ENCODE results near the gene EHMT1.
"Not testable (repeated sequence)": the region's sequence is repeated elsewhere in the genome, so short reads cannot be mapped to it uniquely, and the experiment has no call there.

EHMT1 gene

GRCh38 chr9:137615387-137615871, 3.4 kb upstream of the EHMT1 start:
- Histone ChIP-seq H3K4me1 (ENCODE audit: control insufficient read depth, insufficient read depth, low read length, unreplicated experiment) (peaks cover 33% of the 10 kb centered on the region), H3K27ac (ENCODE audit: low read depth, low read length) (no peak overlapping the region), H3K4me3 (ENCODE audit: low read depth, low read length) (no peak overlapping the region), H3K27me3 (ENCODE audit: insufficient read depth, low read length) (no peaks in the 10 kb centered on the region), H2AFZ (ENCODE audit: low read length, unreplicated experiment) (no peak overlapping the region), H3K79me2 (ENCODE audit: control insufficient read depth, insufficient read depth, low read length, unreplicated experiment) (peaks cover 34% of the 10 kb centered on the region), H3K36me3 (ENCODE audit: insufficient read depth, low read length) (0 out of 2 replicates have a peak, but pooled peaks cover 7% of the 10 kb centered on the region)

DNA sequence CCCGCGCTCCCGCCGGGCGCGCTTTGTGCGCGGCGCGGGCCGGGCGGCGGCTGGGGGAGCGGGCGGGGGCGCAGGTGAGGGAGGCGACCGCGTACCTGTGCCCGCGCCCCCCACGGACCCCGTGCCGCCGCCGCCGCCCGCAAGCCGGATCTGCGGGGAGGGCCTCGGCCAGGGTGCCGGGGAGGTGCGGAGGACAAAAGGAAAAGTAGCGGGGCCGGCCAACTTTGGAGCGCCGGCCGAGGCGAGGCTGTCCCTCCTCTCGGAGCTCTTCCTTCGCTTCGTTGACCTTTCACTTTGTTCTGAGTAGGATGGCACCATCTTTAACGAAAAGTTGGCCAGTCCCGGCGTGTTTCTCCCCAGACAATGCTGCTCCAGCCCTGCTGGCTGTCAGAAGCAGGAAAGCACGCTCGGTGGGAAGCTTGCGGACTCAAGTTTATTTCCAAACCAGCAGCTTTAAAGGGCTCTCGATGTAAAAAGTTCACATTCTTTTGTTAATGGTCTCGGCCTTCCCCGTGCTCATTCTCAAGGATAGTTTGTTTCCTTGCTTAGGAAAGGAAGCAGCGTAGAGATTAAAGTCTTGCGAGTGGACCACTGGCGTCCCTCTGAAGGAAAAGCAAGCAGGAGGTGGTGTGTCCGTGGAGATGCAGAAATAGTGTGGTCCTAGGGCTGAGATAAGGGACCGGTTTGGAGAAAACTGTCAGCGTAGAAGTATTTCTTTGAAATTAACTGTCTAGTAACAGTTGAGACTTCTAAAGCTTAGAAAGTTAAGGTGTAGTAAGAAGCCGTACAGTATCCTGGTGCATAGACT, 639 bp downstream of the EHMT1 start:
- peak overlapping the region; percentile 86 for H3K4me3 ChIP-seq (ENCODE audit: low read depth, low read length)
- peaks cover 22% of the 10 kb centered on the region for H3K4me1 ChIP-seq (ENCODE audit: control insufficient read depth, insufficient read depth, low read length, unreplicated experiment)
- peak overlapping the region; percentile 43 for H3K27ac ChIP-seq (ENCODE audit: low read depth, low read length)
- peaks cover 71% of the 10 kb centered on the region for H3K79me2 ChIP-seq (ENCODE audit: control insufficient read depth, insufficient read depth, low read length, unreplicated experiment)
- 0 out of 2 replicates have a peak, but pooled peaks cover 4% of the 10 kb centered on the region for H3K36me3 ChIP-seq (ENCODE audit: insufficient read depth, low read length)
- H2AFZ ChIP-seq (ENCODE audit: low read length, unreplicated experiment) = peak overlapping the region; percentile 19
- H3K27me3 ChIP-seq (ENCODE audit: insufficient read depth, low read length) = no peaks in the 10 kb centered on the region

GRCh38 chr9:137620048-137620405, 1.2 kb downstream of the EHMT1 start:
- Histone ChIP-seq H2AFZ (ENCODE audit: low read length, unreplicated experiment) (no peak overlapping the region), H3K36me3 (ENCODE audit: insufficient read depth, low read length) (0 out of 2 replicates have a peak, but pooled peaks cover 4% of the 10 kb centered on the region), H3K27me3 (ENCODE audit: insufficient read depth, low read length) (no peaks in the 10 kb centered on the region), H3K4me3 (ENCODE audit: low read depth, low read length) (peak overlapping the region; percentile 86), H3K4me1 (ENCODE audit: control insufficient read depth, insufficient read depth, low read length, unreplicated experiment) (peaks cover 22% of the 10 kb centered on the region), H3K27ac (ENCODE audit: low read depth, low read length) (peak overlapping the region; percentile 43; the same call in 1 of the 2 replicates), H3K79me2 (ENCODE audit: control insufficient read depth, insufficient read depth, low read length, unreplicated experiment) (peaks cover 77% of the 10 kb centered on the region)

- Histone ChIP-seq H3K4me1 (ENCODE audit: control insufficient read depth, insufficient read depth, low read length, unreplicated experiment) (peaks cover 22% of the 10 kb centered on the region), H3K79me2 (ENCODE audit: control insufficient read depth, insufficient read depth, low read length, unreplicated experiment) (peaks cover 82% of the 10 kb centered on the region), H3K27me3 (ENCODE audit: insufficient read depth, low read length) (no peaks in the 10 kb centered on the region), H2AFZ (ENCODE audit: low read length, unreplicated experiment) (no peak overlapping the region), H3K4me3 (ENCODE audit: low read depth, low read length) (peak overlapping the region; percentile 86), H3K36me3 (ENCODE audit: insufficient read depth, low read length) (0 out of 2 replicates have a peak, but pooled peaks cover 4% of the 10 kb centered on the region), H3K27ac (ENCODE audit: low read depth, low read length) (no peak overlapping the region)
Measured at GRCh38 chr9:137620581-137620980, 1.8 kb downstream of the EHMT1 start.

- H3K27ac ChIP-seq (ENCODE audit: low read depth, low read length) = no peak overlapping the region
- H3K4me1 ChIP-seq (ENCODE audit: control insufficient read depth, insufficient read depth, low read length, unreplicated experiment) = peaks cover 22% of the 10 kb centered on the region
- no peaks in the 10 kb centered on the region for H3K27me3 ChIP-seq (ENCODE audit: insufficient read depth, low read length)
- H2AFZ ChIP-seq (ENCODE audit: low read length, unreplicated experiment) = no peak overlapping the region
- H3K4me3 ChIP-seq (ENCODE audit: low read depth, low read length) = peak overlapping the region; percentile 86
- peaks cover 84% of the 10 kb centered on the region for H3K79me2 ChIP-seq (ENCODE audit: control insufficient read depth, insufficient read depth, low read length, unreplicated experiment)
- 0 out of 2 replicates have a peak, but pooled peaks cover 4% of the 10 kb centered on the region for H3K36me3 ChIP-seq (ENCODE audit: insufficient read depth, low read length)
Measured at GRCh38 chr9:137621131-137621757, 2.4 kb downstream of the EHMT1 start.

DNA sequence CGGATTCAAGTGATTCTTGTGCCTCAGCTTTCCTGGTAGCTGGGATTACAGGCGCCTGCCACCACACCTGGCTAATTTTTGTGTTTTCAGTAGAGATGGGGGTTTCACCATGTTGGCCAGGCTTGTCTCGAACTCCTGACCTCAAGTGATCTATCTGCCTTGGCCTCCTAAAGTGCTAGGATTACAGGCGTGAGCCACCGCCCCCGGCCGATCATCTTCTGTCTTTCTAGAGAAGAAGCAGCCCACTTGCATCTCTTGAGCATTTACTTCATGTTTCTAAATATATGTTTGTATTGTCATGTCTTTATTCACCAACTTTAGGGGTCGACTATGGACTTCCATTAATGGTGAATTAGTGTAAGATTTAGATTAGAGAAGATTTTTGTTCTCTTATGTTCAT, 3.4 kb downstream of the EHMT1 start:
- not testable (repeated sequence) for H3K27ac ChIP-seq (ENCODE audit: low read depth, low read length)

GRCh38 chr9:137626464-137626863, 7.7 kb downstream of the EHMT1 start:
- H3K4me1 ChIP-seq (ENCODE audit: control insufficient read depth, insufficient read depth, low read length, unreplicated experiment) = peaks cover 13% of the 10 kb centered on the region
- no peak overlapping the region for H3K4me3 ChIP-seq (ENCODE audit: low read depth, low read length)
- no peaks in the 10 kb centered on the region for H3K27me3 ChIP-seq (ENCODE audit: insufficient read depth, low read length)
- no peaks in the 10 kb centered on the region for H3K36me3 ChIP-seq (ENCODE audit: insufficient read depth, low read length)
- no peak overlapping the region for H2AFZ ChIP-seq (ENCODE audit: low read length, unreplicated experiment)
- peaks cover 85% of the 10 kb centered on the region for H3K79me2 ChIP-seq (ENCODE audit: control insufficient read depth, insufficient read depth, low read length, unreplicated experiment)
- no peak overlapping the region for H3K27ac ChIP-seq (ENCODE audit: low read depth, low read length)

More for the DNA sequence above, 3.4 kb downstream of the EHMT1 start:
- H3K36me3 ChIP-seq (ENCODE audit: insufficient read depth, low read length); H2AFZ ChIP-seq (ENCODE audit: low read length, unreplicated experiment); H3K27me3 ChIP-seq (ENCODE audit: insufficient read depth, low read length); H3K4me3 ChIP-seq (ENCODE audit: low read depth, low read length): not testable (repeated sequence)
- Histone ChIP-seq H3K79me2 (ENCODE audit: control insufficient read depth, insufficient read depth, low read length, unreplicated experiment) (peaks cover 85% of the 10 kb centered on the region), H3K4me1 (ENCODE audit: control insufficient read depth, insufficient read depth, low read length, unreplicated experiment) (peaks cover 22% of the 10 kb centered on the region)

- H3K27me3 ChIP-seq (ENCODE audit: insufficient read depth, low read length); H3K4me3 ChIP-seq (ENCODE audit: low read depth, low read length); H2AFZ ChIP-seq (ENCODE audit: low read length, unreplicated experiment); H3K27ac ChIP-seq (ENCODE audit: low read depth, low read length); H3K36me3 ChIP-seq (ENCODE audit: insufficient read depth, low read length): not testable (repeated sequence)
- Histone ChIP-seq H3K4me1 (ENCODE audit: control insufficient read depth, insufficient read depth, low read length, unreplicated experiment) (peaks cover 11% of the 10 kb centered on the region), H3K79me2 (ENCODE audit: control insufficient read depth, insufficient read depth, low read length, unreplicated experiment) (peaks cover 86% of the 10 kb centered on the region)
Measured at GRCh38 chr9:137627406-137627805, 8.6 kb downstream of the EHMT1 start.

GRCh38 chr9:137630126-137630525, 11.3 kb downstream of the EHMT1 start:
- Histone ChIP-seq H3K36me3 (ENCODE audit: insufficient read depth, low read length) (no peaks in the 10 kb centered on the region), H3K4me1 (ENCODE audit: control insufficient read depth, insufficient read depth, low read length, unreplicated experiment) (peaks cover 11% of the 10 kb centered on the region), H3K27ac (ENCODE audit: low read depth, low read length) (0 out of 2 replicates have a peak overlapping the region, but pooled peaks have one; percentile 26), H3K4me3 (ENCODE audit: low read depth, low read length) (0 out of 2 replicates have a peak overlapping the region, but pooled peaks have one; percentile 21), H3K27me3 (ENCODE audit: insufficient read depth, low read length) (no peaks in the 10 kb centered on the region), H2AFZ (ENCODE audit: low read length, unreplicated experiment) (no peak overlapping the region), H3K79me2 (ENCODE audit: control insufficient read depth, insufficient read depth, low read length, unreplicated experiment) (peaks cover 80% of the 10 kb centered on the region)

GRCh38 chr9:137630679-137631078, 11.9 kb downstream of the EHMT1 start:
- H3K27ac ChIP-seq (ENCODE audit: low read depth, low read length) = no peak overlapping the region
- H2AFZ ChIP-seq (ENCODE audit: low read length, unreplicated experiment) = no peak overlapping the region
- peaks cover 11% of the 10 kb centered on the region for H3K4me1 ChIP-seq (ENCODE audit: control insufficient read depth, insufficient read depth, low read length, unreplicated experiment)
- H3K4me3 ChIP-seq (ENCODE audit: low read depth, low read length) = no peak overlapping the region
- no peaks in the 10 kb centered on the region for H3K36me3 ChIP-seq (ENCODE audit: insufficient read depth, low read length)
- no peaks in the 10 kb centered on the region for H3K27me3 ChIP-seq (ENCODE audit: insufficient read depth, low read length)
- peaks cover 75% of the 10 kb centered on the region for H3K79me2 ChIP-seq (ENCODE audit: control insufficient read depth, insufficient read depth, low read length, unreplicated experiment)
